B cell (primary cell): ENCODE results near the gene POLK.
"Not testable (repeated sequence)": the region's sequence is repeated elsewhere in the genome, so short reads cannot be mapped to it uniquely, and the experiment has no call there.

Experiments
- EZH2 ChIP-seq: IDR thresholded peaks from 2 replicates; pipeline ENCODE4 v1.6.1; 2012; ENCODE audit warnings: borderline replicate concordance, low read depth, mild to moderate bottlenecking, moderate library complexity, low read length; ENCODE audit not compliant: insufficient read depth, poor library complexity, severe bottlenecking
- TF ChIP-seq, protein P1 (sequence below): fragments of 200-600 bp; IDR thresholded peaks from one replicate; pipeline ENCODE4 v1.8.0; 2022; ENCODE audit warnings: antibody characterized with exemption, mild to moderate bottlenecking

DNA sequence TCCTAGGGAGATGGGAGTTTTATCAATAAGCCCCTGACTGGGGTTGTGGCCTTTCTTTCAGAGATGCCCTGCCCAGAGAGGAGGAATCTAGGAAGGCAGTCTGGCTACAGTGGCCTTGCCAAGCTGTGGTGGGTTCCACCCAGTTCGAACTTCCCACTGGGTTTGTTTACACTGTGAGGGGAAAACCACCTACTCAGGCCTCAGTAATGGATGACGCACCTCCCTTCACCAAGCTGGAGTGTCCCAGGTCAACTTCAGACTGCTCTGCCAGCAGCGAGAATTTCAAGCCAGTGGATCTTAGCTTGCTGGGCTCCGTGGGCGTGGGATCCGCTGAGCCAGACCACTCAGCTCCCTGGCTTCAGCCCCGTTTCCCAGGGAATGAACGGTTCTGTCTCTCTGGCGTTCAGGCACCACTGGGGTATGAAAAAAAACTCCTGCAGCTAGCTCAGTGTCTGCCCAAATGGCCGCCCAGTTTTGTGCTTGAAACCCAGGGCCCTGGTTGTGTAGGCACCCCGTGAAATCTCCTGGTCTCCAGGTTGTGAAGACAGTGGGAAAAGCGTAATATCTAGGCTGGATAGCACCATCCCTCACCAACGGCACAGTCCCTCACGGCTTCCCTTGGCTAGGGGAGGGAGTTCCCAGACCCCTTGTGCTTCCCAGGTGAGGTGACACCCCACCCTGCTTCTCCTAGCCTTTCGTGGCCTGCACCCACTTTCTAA lies 54.5 kb downstream of the POLK start:
- TF ChIP-seq, protein P1, sequence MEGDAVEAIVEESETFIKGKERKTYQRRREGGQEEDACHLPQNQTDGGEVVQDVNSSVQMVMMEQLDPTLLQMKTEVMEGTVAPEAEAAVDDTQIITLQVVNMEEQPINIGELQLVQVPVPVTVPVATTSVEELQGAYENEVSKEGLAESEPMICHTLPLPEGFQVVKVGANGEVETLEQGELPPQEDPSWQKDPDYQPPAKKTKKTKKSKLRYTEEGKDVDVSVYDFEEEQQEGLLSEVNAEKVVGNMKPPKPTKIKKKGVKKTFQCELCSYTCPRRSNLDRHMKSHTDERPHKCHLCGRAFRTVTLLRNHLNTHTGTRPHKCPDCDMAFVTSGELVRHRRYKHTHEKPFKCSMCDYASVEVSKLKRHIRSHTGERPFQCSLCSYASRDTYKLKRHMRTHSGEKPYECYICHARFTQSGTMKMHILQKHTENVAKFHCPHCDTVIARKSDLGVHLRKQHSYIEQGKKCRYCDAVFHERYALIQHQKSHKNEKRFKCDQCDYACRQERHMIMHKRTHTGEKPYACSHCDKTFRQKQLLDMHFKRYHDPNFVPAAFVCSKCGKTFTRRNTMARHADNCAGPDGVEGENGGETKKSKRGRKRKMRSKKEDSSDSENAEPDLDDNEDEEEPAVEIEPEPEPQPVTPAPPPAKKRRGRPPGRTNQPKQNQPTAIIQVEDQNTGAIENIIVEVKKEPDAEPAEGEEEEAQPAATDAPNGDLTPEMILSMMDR = not testable (repeated sequence)
- not testable (repeated sequence) for TF ChIP-seq EZH2
